ENCODE data around the gene SCGB2A2.

DNA sequence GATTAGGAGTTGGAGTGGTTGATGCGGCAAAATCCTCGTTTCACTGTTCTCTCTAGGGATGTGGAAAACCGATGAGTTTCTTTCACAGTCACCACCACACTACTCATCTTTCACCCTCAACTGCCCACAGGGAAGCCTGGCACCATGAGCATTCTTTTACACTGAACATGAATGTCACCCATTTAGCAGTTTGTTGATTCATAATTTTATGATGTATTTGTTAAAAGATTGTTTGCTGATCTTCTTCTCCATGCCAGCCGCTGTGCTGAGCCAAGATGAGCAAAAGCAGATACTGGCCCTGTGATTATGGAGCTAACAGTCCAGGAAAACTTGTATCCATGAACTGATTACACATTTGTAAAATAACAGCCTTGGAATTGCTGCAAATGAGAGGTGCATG lies 31.8 kb upstream of the SCGB2A2 start:
- TF ChIP-seq, protein P1, sequence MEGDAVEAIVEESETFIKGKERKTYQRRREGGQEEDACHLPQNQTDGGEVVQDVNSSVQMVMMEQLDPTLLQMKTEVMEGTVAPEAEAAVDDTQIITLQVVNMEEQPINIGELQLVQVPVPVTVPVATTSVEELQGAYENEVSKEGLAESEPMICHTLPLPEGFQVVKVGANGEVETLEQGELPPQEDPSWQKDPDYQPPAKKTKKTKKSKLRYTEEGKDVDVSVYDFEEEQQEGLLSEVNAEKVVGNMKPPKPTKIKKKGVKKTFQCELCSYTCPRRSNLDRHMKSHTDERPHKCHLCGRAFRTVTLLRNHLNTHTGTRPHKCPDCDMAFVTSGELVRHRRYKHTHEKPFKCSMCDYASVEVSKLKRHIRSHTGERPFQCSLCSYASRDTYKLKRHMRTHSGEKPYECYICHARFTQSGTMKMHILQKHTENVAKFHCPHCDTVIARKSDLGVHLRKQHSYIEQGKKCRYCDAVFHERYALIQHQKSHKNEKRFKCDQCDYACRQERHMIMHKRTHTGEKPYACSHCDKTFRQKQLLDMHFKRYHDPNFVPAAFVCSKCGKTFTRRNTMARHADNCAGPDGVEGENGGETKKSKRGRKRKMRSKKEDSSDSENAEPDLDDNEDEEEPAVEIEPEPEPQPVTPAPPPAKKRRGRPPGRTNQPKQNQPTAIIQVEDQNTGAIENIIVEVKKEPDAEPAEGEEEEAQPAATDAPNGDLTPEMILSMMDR (IDR thresholded peaks at IDR 0.05), result no peak
- no peak for TF ChIP-seq POLR2AphosphoS5 (IDR thresholded peaks at IDR 0.05)
- no peak for TF ChIP-seq EP300 (IDR thresholded peaks at IDR 0.05; ENCODE audit: low read depth)
